Measurements from ENCODE around the gene ULK4.

DNA sequence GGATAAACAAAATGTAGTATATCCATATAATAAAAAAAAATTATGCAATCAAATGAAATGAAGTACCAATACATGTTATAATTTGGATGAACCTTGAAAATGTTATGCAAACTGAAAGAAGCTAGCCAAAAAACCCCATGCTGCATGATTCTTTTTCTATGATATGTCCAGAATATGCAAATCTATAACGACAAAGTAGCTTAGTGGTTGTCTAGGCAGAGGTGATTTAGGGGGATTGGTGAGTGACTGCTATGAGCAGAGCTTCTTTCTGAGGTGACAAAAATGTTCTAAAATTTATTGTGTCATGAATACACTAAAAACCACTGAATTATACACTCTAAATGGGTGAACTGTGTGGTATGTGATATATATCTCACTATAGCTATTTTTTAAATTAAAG is 438.0 kb downstream of the ULK4 start:
- TF ChIP-seq, protein P1, sequence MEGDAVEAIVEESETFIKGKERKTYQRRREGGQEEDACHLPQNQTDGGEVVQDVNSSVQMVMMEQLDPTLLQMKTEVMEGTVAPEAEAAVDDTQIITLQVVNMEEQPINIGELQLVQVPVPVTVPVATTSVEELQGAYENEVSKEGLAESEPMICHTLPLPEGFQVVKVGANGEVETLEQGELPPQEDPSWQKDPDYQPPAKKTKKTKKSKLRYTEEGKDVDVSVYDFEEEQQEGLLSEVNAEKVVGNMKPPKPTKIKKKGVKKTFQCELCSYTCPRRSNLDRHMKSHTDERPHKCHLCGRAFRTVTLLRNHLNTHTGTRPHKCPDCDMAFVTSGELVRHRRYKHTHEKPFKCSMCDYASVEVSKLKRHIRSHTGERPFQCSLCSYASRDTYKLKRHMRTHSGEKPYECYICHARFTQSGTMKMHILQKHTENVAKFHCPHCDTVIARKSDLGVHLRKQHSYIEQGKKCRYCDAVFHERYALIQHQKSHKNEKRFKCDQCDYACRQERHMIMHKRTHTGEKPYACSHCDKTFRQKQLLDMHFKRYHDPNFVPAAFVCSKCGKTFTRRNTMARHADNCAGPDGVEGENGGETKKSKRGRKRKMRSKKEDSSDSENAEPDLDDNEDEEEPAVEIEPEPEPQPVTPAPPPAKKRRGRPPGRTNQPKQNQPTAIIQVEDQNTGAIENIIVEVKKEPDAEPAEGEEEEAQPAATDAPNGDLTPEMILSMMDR (IDR thresholded peaks at IDR 0.05; ENCODE audit: low read depth, low read length) = no peak
- no peak for TF ChIP-seq EZH2phosphoT487 (IDR thresholded peaks at IDR 0.05; ENCODE audit: low read depth)

All from OCI-LY3 (cell line).